Measurements from ENCODE around the gene MLF2. TPM values are rescaled to one million over a fixed set of nuclear protein-coding genes. Genes with fewer than 3 reads are reported as not detected.
A peak's percentile ranks its signal among the peaks of the same experiment; 100 is the strongest.

MLF2 gene
- total and polyA plus RNA-seq, 11 donors, result 126 to 231 (median 152) TPM

DNA sequence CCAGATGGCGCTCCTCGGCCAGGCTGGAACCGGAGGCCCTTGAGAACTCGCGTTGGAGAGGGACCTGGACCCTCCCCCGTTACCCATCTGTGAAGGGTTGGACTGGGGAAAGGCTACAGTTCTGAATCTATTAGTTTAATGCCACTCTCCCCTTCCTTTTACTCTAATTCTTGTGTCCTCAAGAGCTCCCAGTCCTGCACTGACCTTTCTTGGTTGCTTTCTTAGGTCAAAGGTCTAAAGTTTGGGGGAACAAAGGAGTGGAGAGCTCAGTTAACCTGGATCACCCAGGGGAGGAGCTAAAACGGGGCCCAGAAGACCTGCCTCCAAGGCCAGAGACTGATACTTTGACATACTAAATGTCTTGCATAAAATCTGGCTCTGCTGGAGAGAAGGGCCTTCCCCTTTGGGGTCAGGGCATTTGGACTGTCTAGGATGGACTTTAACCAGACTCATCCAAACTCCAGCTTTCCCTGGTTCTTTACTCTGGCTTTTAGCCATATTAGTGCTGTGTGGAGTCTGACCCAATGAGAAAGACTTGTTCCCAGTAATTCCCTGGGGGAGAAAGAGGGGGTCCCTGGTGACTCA, 923 bp upstream of the MLF2 start:
- H3K27ac ChIP-seq, result peak overlapping the region; percentile 57 to 100 (median 99)
- H3K27me3 ChIP-seq, result no peaks in the 10 kb centered on the region
- WGBS, 4 donors, result 0 to 2% (median 1%) methylated on average over 7 of the region's 7 CpGs
- peak overlapping the region in 6 of 12 donors; percentile 76 to 98 (median 88) for H3K4me3 ChIP-seq
- H3K9me3 ChIP-seq, result no peaks in the 10 kb centered on the region
- peaks cover 0 to 33% (median 30%) of the 10 kb centered on the region in 9 donors for H3K36me3 ChIP-seq
- peaks cover 0 to 44% (median 15%) of the 10 kb centered on the region in 12 donors for H3K4me1 ChIP-seq
- ATAC-seq (no peak), DNase-seq (peak in 2 of 5 donors; percentile 48 to 50)
- intact Hi-C loops (cut with DNase I), result loop anchor here in 9 of 10 donors (1.0 to 5.0 kb wide), 12 partner anchors 10 to 113 kb away; partner anchors contain the start of genes P3H3 (in 6 of the 9), PTMS (in 3 of the 9), TPI1 (in 2 of the 9) and COPS7A (in 1 of the 9)
- TF ChIP-seq, protein P1, sequence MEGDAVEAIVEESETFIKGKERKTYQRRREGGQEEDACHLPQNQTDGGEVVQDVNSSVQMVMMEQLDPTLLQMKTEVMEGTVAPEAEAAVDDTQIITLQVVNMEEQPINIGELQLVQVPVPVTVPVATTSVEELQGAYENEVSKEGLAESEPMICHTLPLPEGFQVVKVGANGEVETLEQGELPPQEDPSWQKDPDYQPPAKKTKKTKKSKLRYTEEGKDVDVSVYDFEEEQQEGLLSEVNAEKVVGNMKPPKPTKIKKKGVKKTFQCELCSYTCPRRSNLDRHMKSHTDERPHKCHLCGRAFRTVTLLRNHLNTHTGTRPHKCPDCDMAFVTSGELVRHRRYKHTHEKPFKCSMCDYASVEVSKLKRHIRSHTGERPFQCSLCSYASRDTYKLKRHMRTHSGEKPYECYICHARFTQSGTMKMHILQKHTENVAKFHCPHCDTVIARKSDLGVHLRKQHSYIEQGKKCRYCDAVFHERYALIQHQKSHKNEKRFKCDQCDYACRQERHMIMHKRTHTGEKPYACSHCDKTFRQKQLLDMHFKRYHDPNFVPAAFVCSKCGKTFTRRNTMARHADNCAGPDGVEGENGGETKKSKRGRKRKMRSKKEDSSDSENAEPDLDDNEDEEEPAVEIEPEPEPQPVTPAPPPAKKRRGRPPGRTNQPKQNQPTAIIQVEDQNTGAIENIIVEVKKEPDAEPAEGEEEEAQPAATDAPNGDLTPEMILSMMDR (IDR thresholded peaks at IDR 0.05), result peak in 5 of 12 donors; percentile 18 to 97 (median 96)
- no peak for TF ChIP-seq POLR2A (IDR thresholded peaks at IDR 0.05)

DNA sequence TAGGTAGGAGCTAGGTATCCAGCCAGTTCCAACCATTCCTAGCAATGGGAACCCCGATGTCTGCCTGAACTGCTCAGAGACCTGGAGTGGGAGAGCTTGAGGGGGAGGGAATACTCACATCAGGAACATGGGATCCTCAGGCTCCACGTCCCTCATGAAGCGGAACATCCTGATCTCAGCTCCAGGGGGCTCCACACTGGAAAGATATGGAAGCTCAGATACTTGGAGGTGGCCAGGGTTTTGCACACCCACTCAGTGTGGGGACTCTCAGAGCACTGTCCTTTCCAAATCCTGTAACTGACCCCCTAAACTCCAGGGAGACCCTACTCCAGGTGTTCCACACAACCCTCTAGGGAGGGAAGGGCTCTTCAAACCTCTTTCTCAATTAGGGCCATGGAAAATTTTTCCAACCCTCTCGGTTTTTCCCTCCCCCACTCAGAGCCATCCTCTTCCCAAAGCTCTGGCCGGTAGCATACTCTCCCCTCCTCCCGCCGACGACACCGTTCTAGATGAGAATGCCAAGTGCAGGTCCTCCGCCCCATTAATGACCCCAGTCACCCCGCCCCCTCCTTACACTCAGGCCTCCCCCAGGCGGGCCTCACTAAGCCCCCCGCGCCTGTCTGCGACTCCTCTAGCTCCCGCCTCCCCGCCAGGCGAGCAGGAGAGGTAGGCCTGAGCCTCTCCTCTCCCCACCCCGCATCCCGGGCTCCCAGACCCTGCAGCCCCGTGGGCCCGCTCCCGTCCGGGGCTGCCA, 597 bp downstream of the MLF2 start:
- Histone ChIP-seq H3K4me1 (peaks cover 0 to 40% (median 15%) of the 10 kb centered on the region in 12 donors), H3K27me3 (no peaks in the 10 kb centered on the region), H3K36me3 (peaks cover 0 to 48% (median 45%) of the 10 kb centered on the region in 9 donors), H3K27ac (peak overlapping the region; percentile 94 to 100 (median 99)), H3K9me3 (no peaks in the 10 kb centered on the region), H3K4me3 (peak overlapping the region; percentile 70 to 100 (median 84))
- ATAC-seq (peak in 2 of 4 donors; percentile 0 to 19), DNase-seq (peak in 3 of 5 donors; percentile 60 to 73 (median 62))
- no peak for TF ChIP-seq POLR2A (IDR thresholded peaks at IDR 0.05)
- TF ChIP-seq, protein P1 (IDR thresholded peaks at IDR 0.05), result peak in 4 of 12 donors; percentile 19 to 29 (median 22)
- intact Hi-C loops (cut with DNase I), result loop anchor here in 8 of 10 donors (2.0 to 5.0 kb wide), 7 partner anchors 14 to 115 kb away; partner anchors contain the start of genes P3H3 (in 6 of the 8), PTMS (in 2 of the 8), TPI1 (in 2 of the 8) and COPS7A (in 1 of the 8)
- WGBS, 4 donors, result 3 to 4% (median 4%) methylated on average over 21 to 24 of the region's 24 CpGs

- intact Hi-C loops (cut with DNase I), result loop anchor here in 8 of 10 donors (2.0 to 5.0 kb wide), 7 partner anchors 15 to 116 kb away; partner anchors contain the start of genes P3H3 (in 6 of the 8), PTMS (in 2 of the 8), TPI1 (in 2 of the 8) and COPS7A (in 1 of the 8)
- no peak for ATAC-seq
- Histone ChIP-seq H3K9me3 (no peaks in the 10 kb centered on the region), H3K27me3 (no peaks in the 10 kb centered on the region), H3K4me1 (peaks cover 0 to 34% (median 15%) of the 10 kb centered on the region in 12 donors), H3K36me3 (peaks cover 0 to 54% (median 51%) of the 10 kb centered on the region in 9 donors), H3K27ac (peak overlapping the region in 9 of 12 donors; percentile 94 to 100 (median 99)), H3K4me3 (peak overlapping the region in 10 of 12 donors; percentile 76 to 100 (median 88))
- DNase-seq, result peak in 1 of 5 donors; percentile 31
- TF ChIP-seq, protein P1 (IDR thresholded peaks at IDR 0.05), result no peak
- TF ChIP-seq POLR2A (IDR thresholded peaks at IDR 0.05), result no peak
- 80 to 85% (median 82%) methylated on average over 7 of the region's 7 CpGs for WGBS, 4 donors
Measured at GRCh38 chr12:6751767-6752166, 1.2 kb downstream of the MLF2 start.
